Sigmoid colon (tissue), 4 donors: ENCODE measurements around the gene FGFRL1.

Experiments used
- EP300 ChIP-seq, 4 donors: sonication (generic); formaldehyde crosslinking; IDR thresholded peaks; one replicate each; pipeline ENCODE4 v1.6.1; 2017; ENCODE audit warnings: antibody characterized with exemption in 4 of 4
- POLR2A ChIP-seq, 2 donors: fragments of 450-650 bp; IDR thresholded peaks; one replicate each; pipeline ENCODE4 v1.6.1; 2016; ENCODE audit warnings: antibody characterized with exemption in 2 of 2, mild to moderate bottlenecking in 2 of 2, moderate library complexity in 2 of 2
- POLR2AphosphoS5 ChIP-seq, 4 donors: sonication (generic); formaldehyde crosslinking; IDR thresholded peaks; one replicate each; pipeline ENCODE4 v1.6.1; 2017; ENCODE audit warnings: antibody characterized with exemption in 4 of 4
- TF ChIP-seq, protein P1 (sequence below), 4 experiments: fragments of 450-650 bp in 3 of 4; fragments of 200-600 bp in 1 of 4; IDR thresholded peaks; one replicate each; pipeline ENCODE4 v1.5.1; 2016 to 2019; ENCODE audit warnings: antibody characterized with exemption in 4 of 4, mild to moderate bottlenecking in 3 of 4, moderate library complexity in 2 of 4

DNA sequence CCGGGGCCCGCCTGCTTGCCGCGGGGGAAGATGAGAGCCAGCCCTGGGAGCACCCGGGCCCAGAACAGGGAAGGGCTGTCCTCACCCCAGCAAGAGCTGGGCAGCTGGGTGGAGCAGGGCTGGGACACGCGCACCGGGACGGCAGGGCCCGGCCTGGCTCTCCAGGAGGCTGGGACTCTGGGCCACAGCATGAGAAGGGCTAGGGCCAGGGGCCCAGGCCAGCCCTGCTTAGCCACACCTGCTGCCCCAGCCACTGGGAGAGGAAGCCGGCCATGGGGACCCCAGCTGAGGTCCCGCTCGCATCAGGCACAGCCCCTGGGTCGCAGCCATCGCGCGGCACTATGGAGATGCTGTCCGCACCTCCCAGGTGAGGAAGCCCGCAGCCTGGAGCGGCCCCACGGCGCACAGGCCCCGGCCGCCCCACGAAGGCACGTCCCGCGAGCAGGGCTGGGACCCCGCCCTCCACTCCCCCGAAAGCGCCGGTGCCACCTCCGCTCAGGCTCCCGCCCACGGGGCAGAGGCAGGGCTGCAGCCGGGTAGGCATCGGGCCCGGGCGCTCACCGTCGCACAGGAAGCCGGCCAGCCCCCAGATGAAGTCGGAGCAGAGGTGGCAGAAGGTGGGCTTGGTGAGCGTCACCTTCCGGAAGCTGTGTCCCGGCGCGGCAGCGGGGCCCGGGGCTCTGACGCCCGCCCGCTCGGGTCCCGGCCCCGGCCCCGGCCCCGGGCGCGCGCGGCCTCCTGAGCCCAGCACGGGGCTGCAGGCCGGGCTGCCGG, 38.6 kb upstream of the FGFRL1 start:
- TF ChIP-seq, protein P1, sequence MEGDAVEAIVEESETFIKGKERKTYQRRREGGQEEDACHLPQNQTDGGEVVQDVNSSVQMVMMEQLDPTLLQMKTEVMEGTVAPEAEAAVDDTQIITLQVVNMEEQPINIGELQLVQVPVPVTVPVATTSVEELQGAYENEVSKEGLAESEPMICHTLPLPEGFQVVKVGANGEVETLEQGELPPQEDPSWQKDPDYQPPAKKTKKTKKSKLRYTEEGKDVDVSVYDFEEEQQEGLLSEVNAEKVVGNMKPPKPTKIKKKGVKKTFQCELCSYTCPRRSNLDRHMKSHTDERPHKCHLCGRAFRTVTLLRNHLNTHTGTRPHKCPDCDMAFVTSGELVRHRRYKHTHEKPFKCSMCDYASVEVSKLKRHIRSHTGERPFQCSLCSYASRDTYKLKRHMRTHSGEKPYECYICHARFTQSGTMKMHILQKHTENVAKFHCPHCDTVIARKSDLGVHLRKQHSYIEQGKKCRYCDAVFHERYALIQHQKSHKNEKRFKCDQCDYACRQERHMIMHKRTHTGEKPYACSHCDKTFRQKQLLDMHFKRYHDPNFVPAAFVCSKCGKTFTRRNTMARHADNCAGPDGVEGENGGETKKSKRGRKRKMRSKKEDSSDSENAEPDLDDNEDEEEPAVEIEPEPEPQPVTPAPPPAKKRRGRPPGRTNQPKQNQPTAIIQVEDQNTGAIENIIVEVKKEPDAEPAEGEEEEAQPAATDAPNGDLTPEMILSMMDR (IDR thresholded peaks at IDR 0.05) = no peak
- TF ChIP-seq EP300 (IDR thresholded peaks at IDR 0.05) (no peak), POLR2AphosphoS5 (IDR thresholded peaks at IDR 0.05) (no peak), POLR2A (IDR thresholded peaks at IDR 0.05) (no peak)
